Natural killer cell (primary cell): Measurements from ENCODE around the gene NGEF. TPM values are rescaled to one million over a fixed set of nuclear protein-coding genes. Genes with fewer than 3 reads are reported as not detected.

Experiments used
- ATAC-seq, 3 donors: fragments of 150-1000 bp in 2 of 3; fragments of 200-7000 bp in 1 of 3; cut with Tn5 transposase; 1 replicate in 1 of 3; 2 replicates in 2 of 3; pipeline ENCODE4 v1.10.0; 2021; ENCODE audit warnings: mild to moderate bottlenecking in 2 of 3, moderate library complexity in 2 of 3
- DNase-seq, 2 donors: peaks; one replicate each; pipeline versions ENCODE4 v3.0.0 to v3.0.0-alpha.2; 2013 to 2021; ENCODE audit warnings: mixed read lengths in 1 of 2
- H3K27ac ChIP-seq: one replicate; pipeline ENCODE4 v1.5.1; 2013; ENCODE audit warnings: mild to moderate bottlenecking, low read length
- H3K27me3 ChIP-seq: one replicate; pipeline ENCODE4 v1.6.1; 2013; ENCODE audit warnings: low read length; ENCODE audit not compliant: control insufficient read depth, insufficient read depth
- H3K36me3 ChIP-seq: one replicate; pipeline ENCODE4 v1.6.1; 2013; ENCODE audit warnings: low read length; ENCODE audit not compliant: control insufficient read depth, insufficient read depth
- H3K4me1 ChIP-seq: one replicate; pipeline ENCODE4 v1.6.1; 2013; ENCODE audit warnings: low read length; ENCODE audit not compliant: control insufficient read depth, insufficient read depth
- H3K4me3 ChIP-seq: one replicate; pipeline ENCODE4 v1.5.1; 2013; ENCODE audit warnings: low read length
- H3K9me3 ChIP-seq: one replicate; pipeline ENCODE4 v1.6.1; 2013; ENCODE audit warnings: low read length; ENCODE audit not compliant: control insufficient read depth, insufficient read depth
- H3K27ac Mint-ChIP-seq, 2 donors: one replicate each; pipeline ENCODE4 v1.8.0; 2022; ENCODE audit warnings: mild to moderate bottlenecking in 2 of 2, mixed read lengths in 2 of 2, moderate library complexity in 1 of 2
- H3K27me3 Mint-ChIP-seq, 2 donors: one replicate each; pipeline ENCODE4 v1.8.0; 2022; ENCODE audit warnings: low read depth in 2 of 2, mixed read lengths in 2 of 2
- H3K36me3 Mint-ChIP-seq: one replicate; pipeline ENCODE4 v1.8.0; 2022; ENCODE audit warnings: mixed read lengths
- H3K4me1 Mint-ChIP-seq, 2 donors: one replicate each; pipeline ENCODE4 v1.8.0; 2022; ENCODE audit warnings: mixed read lengths in 2 of 2
- H3K4me3 Mint-ChIP-seq: one replicate; pipeline ENCODE4 v1.8.0; 2022; ENCODE audit warnings: mild to moderate bottlenecking, moderate library complexity, mixed read lengths
- H3K9me3 Mint-ChIP-seq, 2 donors: one replicate each; pipeline ENCODE4 v1.8.0; 2022; ENCODE audit warnings: mixed read lengths in 2 of 2
- CTCF ChIP-seq: fragments of 200-600 bp; IDR thresholded peaks from one replicate; pipeline ENCODE4 v1.8.0; 2022; ENCODE audit warnings: antibody characterized with exemption
- WGBS: methylation state at CpG from one replicate; pipeline ENCODE4 v1.1.7; 2013; ENCODE audit warnings: missing lambda C conversion rate; ENCODE audit not compliant: insufficient coverage; 5-methylcytosine and 5-hydroxymethylcytosine counted together
- intact Hi-C: fragments of 100-400 bp; cut with micrococcal nuclease; formaldehyde crosslinking; loops from one replicate; pipeline ENCODE4 v1.14.2; 2022
- total RNA-seq, 4 donors: library from RNA; stranded (reverse); fragments of 120-200 nt in 1 of 4; gene quantifications; one replicate each; pipeline versions ENCODE4 v1.2.3 to v1.2.4, GENCODE V29; 2013 to 2022

Gene NGEF
- total RNA-seq, 3 donors from 2014 or later (not counting 1 experiment from before 2014, with no cell fraction given) = not detected

GRCh38 chr2:233010569-233011267, 2.3 kb downstream of the NGEF start:
- H3K4me1 ChIP-seq = no peaks in the 10 kb centered on the region
- WGBS = 96% methylated on average over 9 of the region's 9 CpGs
- no peak overlapping the region for H3K27ac ChIP-seq
- no peaks in the 10 kb centered on the region for H3K36me3 ChIP-seq
- H3K9me3 ChIP-seq = no peaks in the 10 kb centered on the region
- no peak for DNase-seq
- ATAC-seq = no peak
- no peaks in the 10 kb centered on the region for H3K27me3 ChIP-seq
- Mint-ChIP-seq H3K9me3 (peaks cover 0 to 3% of the 10 kb centered on the region in 2 donors), H3K4me3 (no peak overlapping the region), H3K27ac (no peak overlapping the region), H3K27me3 (peaks cover 0 to 4% of the 10 kb centered on the region in 2 donors), H3K4me1 (no peaks in the 10 kb centered on the region), H3K36me3 (no peaks in the 10 kb centered on the region)
- intact Hi-C loops = no loop called here
- TF ChIP-seq CTCF = no peak
- no peak overlapping the region for H3K4me3 ChIP-seq

- Mint-ChIP-seq H3K4me1 (no peaks in the 10 kb centered on the region), H3K4me3 (no peak overlapping the region), H3K9me3 (no peaks in the 10 kb centered on the region), H3K27ac (no peak overlapping the region), H3K27me3 (peaks cover 0 to 5% of the 10 kb centered on the region in 2 donors), H3K36me3 (no peaks in the 10 kb centered on the region)
- no peak overlapping the region for H3K4me3 ChIP-seq
- H3K36me3 ChIP-seq = no peaks in the 10 kb centered on the region
- H3K9me3 ChIP-seq = no peaks in the 10 kb centered on the region
- H3K4me1 ChIP-seq = no peaks in the 10 kb centered on the region
- no peak for TF ChIP-seq CTCF
- 93% methylated on average over 3 of the region's 3 CpGs for WGBS
- no peaks in the 10 kb centered on the region for H3K27me3 ChIP-seq
- DNase-seq (no peak), ATAC-seq (no peak)
- no peak overlapping the region for H3K27ac ChIP-seq
- intact Hi-C loops = no loop called here
Observed at GRCh38 chr2:233009661-233010060, 3.4 kb downstream of the NGEF start.

DNA sequence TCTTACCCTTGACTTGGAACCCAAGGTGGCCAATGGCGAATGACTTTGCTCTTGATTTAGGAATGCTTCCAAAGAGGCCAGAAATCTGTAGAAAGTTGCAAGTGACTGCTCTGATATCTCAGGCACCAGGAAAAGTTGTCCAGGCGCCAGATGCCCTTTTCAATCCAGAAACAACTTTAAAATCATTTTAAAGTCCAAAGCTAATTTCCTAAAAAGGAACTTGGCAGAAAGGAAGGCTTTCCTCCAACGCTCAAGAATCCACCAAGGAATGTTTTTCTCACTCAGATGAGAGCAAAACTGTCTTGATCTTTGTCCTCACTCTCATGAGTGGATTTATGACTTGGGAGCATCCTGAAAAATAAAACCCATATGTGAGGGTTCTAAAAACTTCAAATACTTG, 5.3 kb downstream of the NGEF start:
- H3K27ac Mint-ChIP-seq = no peak overlapping the region
- no peaks in the 10 kb centered on the region for H3K36me3 Mint-ChIP-seq
- DNase-seq (no peak), ATAC-seq (no peak)
- Histone ChIP-seq H3K36me3 (no peaks in the 10 kb centered on the region), H3K27me3 (no peaks in the 10 kb centered on the region), H3K27ac (no peak overlapping the region), H3K9me3 (no peaks in the 10 kb centered on the region), H3K4me3 (no peak overlapping the region), H3K4me1 (no peaks in the 10 kb centered on the region)
- no peak for TF ChIP-seq CTCF
- WGBS = 79% methylated on average over 3 of the region's 3 CpGs
- no peak overlapping the region for H3K4me3 Mint-ChIP-seq
- no peaks in the 10 kb centered on the region for H3K4me1 Mint-ChIP-seq
- intact Hi-C loops = no loop called here
- peaks cover 0 to 5% of the 10 kb centered on the region in 2 donors for H3K27me3 Mint-ChIP-seq
- H3K9me3 Mint-ChIP-seq = no peaks in the 10 kb centered on the region

- Mint-ChIP-seq H3K4me3 (no peak overlapping the region), H3K4me1 (no peaks in the 10 kb centered on the region), H3K27me3 (peaks cover 0 to 5% of the 10 kb centered on the region in 2 donors), H3K36me3 (no peaks in the 10 kb centered on the region), H3K27ac (no peak overlapping the region), H3K9me3 (no peaks in the 10 kb centered on the region)
- Histone ChIP-seq H3K4me3 (no peak overlapping the region), H3K9me3 (no peaks in the 10 kb centered on the region), H3K27ac (no peak overlapping the region), H3K36me3 (no peaks in the 10 kb centered on the region), H3K4me1 (no peaks in the 10 kb centered on the region), H3K27me3 (no peaks in the 10 kb centered on the region)
- no peak for ATAC-seq
- WGBS = 78% methylated on average over 7 of the region's 7 CpGs
- intact Hi-C loops = no loop called here
- TF ChIP-seq CTCF = no peak
- DNase-seq = no peak
Observed at GRCh38 chr2:233007270-233007669, 5.8 kb downstream of the NGEF start.
